ENCODE results near the gene STOML1. TPM values are rescaled to one million over a fixed set of nuclear protein-coding genes. Genes with fewer than 3 reads are reported as not detected.

The STOML1 gene
- total RNA-seq, 4 donors from 2014 or later, result 16.6 to 29.1 (median 21.5) TPM

GRCh38 chr15:74034206-74034755 is 42.2 kb upstream of the STOML1 start:
- Histone ChIP-seq H3K4me3 (no peak overlapping the region), H3K27ac (no peak overlapping the region), H3K27me3 (no peaks in the 10 kb centered on the region), H3K36me3 (peaks cover 0 to 68% (median 0%) of the 10 kb centered on the region in 3 donors), H3K4me1 (peaks cover 0 to 31% (median 11%) of the 10 kb centered on the region in 4 donors), H3K9me3 (no peaks in the 10 kb centered on the region)
- WGBS, 2 donors, result 83 to 87% methylated on average over 9 to 10 of the region's 10 CpGs
- DNase-seq (ENCODE audit: low spot score in 2 of 2), result no peak
- no peak for TF ChIP-seq CTCF (IDR thresholded peaks at IDR 0.05)
- TF ChIP-seq EP300 (IDR thresholded peaks at IDR 0.05), result no peak
- no peak for TF ChIP-seq POLR2A (IDR thresholded peaks at IDR 0.05)

DNA sequence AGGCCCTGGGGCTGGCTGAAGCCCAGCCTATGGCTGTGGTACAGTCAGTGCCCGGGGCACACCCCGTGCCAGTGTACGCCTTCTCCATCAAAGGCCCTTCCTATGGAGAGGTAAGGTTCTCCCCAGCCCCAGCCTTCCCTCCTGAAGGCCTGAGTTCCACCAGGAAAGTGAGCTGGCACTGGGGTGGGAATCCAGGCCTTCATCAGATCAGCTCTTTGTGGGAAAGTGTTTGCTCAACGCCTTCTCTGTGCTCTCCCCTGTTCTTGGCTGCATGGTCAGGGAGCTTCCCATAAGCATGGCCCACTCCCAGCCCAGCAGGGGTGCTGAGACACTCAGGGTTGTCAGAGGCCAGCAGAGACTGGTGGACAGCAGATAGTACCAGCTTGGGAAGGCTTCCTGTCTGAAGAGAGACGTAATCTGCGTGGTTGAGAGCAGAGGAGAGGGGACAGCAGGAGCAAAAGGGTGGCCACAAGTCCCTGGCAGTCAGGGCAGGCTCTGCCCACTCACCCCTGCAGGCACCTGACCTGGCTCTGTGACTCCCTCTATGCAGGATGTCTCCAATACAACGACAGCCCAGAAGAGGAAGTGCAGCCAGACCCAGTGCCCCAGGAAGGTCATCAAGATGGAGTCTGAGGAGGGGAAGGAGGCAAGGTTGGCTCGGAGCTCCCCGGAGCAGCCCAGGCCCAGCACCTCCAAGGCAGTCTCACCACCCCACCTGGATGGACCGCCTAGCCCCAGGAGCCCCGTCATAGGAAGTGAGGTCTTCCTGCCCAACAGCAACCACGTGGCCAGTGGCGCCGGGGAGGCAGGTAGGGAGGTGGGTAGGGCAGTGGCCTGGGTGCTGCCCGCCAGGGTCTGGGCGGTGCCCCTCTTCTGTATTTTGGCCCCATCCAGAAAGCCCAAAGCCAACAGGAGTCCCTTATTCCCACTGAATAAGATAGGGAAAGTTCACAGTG is 40.8 kb upstream of the STOML1 start:
- no peak overlapping the region for H3K27ac ChIP-seq
- no peak for TF ChIP-seq CTCF (IDR thresholded peaks at IDR 0.05)
- no peak for TF ChIP-seq POLR2A (IDR thresholded peaks at IDR 0.05)
- no peak for TF ChIP-seq EP300 (IDR thresholded peaks at IDR 0.05)
- no peak overlapping the region for H3K4me3 ChIP-seq
- 81 to 90% methylated on average over 16 of the region's 16 CpGs for WGBS, 2 donors
- H3K36me3 ChIP-seq, result peaks cover 0 to 72% (median 0%) of the 10 kb centered on the region in 3 donors
- no peaks in the 10 kb centered on the region for H3K27me3 ChIP-seq
- no peaks in the 10 kb centered on the region for H3K9me3 ChIP-seq
- peaks cover 0 to 26% (median 4%) of the 10 kb centered on the region in 4 donors for H3K4me1 ChIP-seq
- no peak for DNase-seq (ENCODE audit: low spot score in 2 of 2)

- H3K36me3 ChIP-seq, result peaks cover 0 to 73% (median 0%) of the 10 kb centered on the region in 3 donors
- H3K27me3 ChIP-seq, result no peaks in the 10 kb centered on the region
- TF ChIP-seq POLR2A (IDR thresholded peaks at IDR 0.05), result no peak
- TF ChIP-seq CTCF (IDR thresholded peaks at IDR 0.05), result no peak
- no peak for TF ChIP-seq EP300 (IDR thresholded peaks at IDR 0.05)
- H3K4me3 ChIP-seq, result no peak overlapping the region
- peaks cover 0 to 31% (median 3%) of the 10 kb centered on the region in 4 donors for H3K4me1 ChIP-seq
- H3K27ac ChIP-seq, result no peak overlapping the region
- no peaks in the 10 kb centered on the region for H3K9me3 ChIP-seq
- 97% methylated on average over 6 of the region's 6 CpGs for WGBS, 2 donors
- DNase-seq (ENCODE audit: low spot score in 2 of 2), result no peak
Measured at GRCh38 chr15:74032046-74032445, 40.0 kb upstream of the STOML1 start.

DNA sequence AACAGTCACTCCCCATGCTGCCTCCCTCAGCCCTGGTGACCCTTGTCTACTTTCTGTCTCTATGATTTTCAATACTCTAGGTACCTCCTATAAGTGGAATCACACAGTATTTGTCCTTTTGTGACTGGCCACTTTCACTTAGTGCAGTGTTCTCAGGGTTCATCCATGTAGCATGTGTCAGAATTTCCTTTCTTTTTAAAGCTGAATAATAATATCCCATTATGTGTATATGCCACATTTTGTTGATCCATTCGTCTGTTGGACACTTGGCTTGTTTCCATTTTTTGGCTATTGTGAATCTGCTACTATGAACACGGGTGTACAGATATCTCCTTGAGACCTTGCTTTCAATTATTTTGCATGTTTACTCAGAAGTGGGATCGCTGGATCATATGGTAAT is 36.6 kb upstream of the STOML1 start:
- no peak overlapping the region for H3K4me3 ChIP-seq
- H3K4me1 ChIP-seq, result peaks cover 0 to 39% (median 2%) of the 10 kb centered on the region in 4 donors
- TF ChIP-seq CTCF (IDR thresholded peaks at IDR 0.05), result no peak
- TF ChIP-seq EP300 (IDR thresholded peaks at IDR 0.05), result no peak
- no peak for TF ChIP-seq POLR2A (IDR thresholded peaks at IDR 0.05)
- H3K9me3 ChIP-seq, result no peaks in the 10 kb centered on the region
- WGBS, 2 donors, result 44 to 51% methylated on average over 3 of the region's 3 CpGs
- no peaks in the 10 kb centered on the region for H3K27me3 ChIP-seq
- peaks cover 0 to 73% (median 6%) of the 10 kb centered on the region in 3 donors for H3K36me3 ChIP-seq
- H3K27ac ChIP-seq, result no peak overlapping the region
- no peak for DNase-seq (ENCODE audit: low spot score in 2 of 2)

GRCh38 chr15:74027688-74028087 is 35.6 kb upstream of the STOML1 start:
- Histone ChIP-seq H3K9me3 (no peaks in the 10 kb centered on the region), H3K36me3 (peaks cover 6 to 73% (median 15%) of the 10 kb centered on the region in 3 donors), H3K27me3 (no peaks in the 10 kb centered on the region), H3K4me1 (peaks cover 0 to 47% (median 2%) of the 10 kb centered on the region in 4 donors), H3K27ac (no peak overlapping the region), H3K4me3 (no peak overlapping the region)
- WGBS, 2 donors, result 63 to 77% methylated on average over 3 of the region's 3 CpGs
- no peak for DNase-seq (ENCODE audit: low spot score in 2 of 2)
- TF ChIP-seq EP300 (IDR thresholded peaks at IDR 0.05) (no peak), CTCF (IDR thresholded peaks at IDR 0.05) (no peak), POLR2A (IDR thresholded peaks at IDR 0.05) (no peak)
